ENCODE data around the gene WNT5B.

WNT5B gene

GRCh38 chr12:1616233-1617066, 12.6 kb upstream of the WNT5B start:
- no peak for DNase-seq (ENCODE audit: low read depth in 2 of 2)
- no peak overlapping the region for H3K4me3 ChIP-seq (replicated peaks in 1 of 2; ENCODE audit: low read depth in 2 of 2, low read length in 2 of 2)
- TF ChIP-seq, protein P1, sequence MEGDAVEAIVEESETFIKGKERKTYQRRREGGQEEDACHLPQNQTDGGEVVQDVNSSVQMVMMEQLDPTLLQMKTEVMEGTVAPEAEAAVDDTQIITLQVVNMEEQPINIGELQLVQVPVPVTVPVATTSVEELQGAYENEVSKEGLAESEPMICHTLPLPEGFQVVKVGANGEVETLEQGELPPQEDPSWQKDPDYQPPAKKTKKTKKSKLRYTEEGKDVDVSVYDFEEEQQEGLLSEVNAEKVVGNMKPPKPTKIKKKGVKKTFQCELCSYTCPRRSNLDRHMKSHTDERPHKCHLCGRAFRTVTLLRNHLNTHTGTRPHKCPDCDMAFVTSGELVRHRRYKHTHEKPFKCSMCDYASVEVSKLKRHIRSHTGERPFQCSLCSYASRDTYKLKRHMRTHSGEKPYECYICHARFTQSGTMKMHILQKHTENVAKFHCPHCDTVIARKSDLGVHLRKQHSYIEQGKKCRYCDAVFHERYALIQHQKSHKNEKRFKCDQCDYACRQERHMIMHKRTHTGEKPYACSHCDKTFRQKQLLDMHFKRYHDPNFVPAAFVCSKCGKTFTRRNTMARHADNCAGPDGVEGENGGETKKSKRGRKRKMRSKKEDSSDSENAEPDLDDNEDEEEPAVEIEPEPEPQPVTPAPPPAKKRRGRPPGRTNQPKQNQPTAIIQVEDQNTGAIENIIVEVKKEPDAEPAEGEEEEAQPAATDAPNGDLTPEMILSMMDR (IDR thresholded peaks at IDR 0.05; ENCODE audit: low read depth, low read length), result no peak

DNA sequence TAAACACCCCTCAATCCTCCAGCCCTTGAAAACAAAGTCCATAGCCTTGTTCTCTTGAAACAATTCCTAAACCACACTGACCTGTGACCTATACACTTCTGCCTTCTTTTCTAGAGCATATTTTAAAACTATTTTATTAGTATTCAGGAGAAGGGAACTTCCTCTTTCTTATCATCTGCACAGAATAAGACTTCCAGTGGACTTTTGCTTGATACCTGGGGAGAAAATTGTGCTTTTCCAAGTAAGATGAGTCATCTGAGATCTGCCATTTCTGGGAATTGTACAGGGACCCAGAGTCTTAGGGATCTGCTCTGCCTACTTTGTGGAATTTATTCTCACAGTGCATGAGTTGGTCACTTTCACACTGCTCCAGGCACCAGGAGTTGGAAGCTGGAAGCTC, 10.5 kb upstream of the WNT5B start:
- peak in 1 of 2 donors; percentile 22 for DNase-seq (ENCODE audit: low read depth in 2 of 2)
- no peak overlapping the region for H3K4me3 ChIP-seq (replicated peaks in 1 of 2; ENCODE audit: low read depth in 2 of 2, low read length in 2 of 2)
- TF ChIP-seq, protein P1 (IDR thresholded peaks at IDR 0.05; ENCODE audit: low read depth, low read length), result no peak

DNA sequence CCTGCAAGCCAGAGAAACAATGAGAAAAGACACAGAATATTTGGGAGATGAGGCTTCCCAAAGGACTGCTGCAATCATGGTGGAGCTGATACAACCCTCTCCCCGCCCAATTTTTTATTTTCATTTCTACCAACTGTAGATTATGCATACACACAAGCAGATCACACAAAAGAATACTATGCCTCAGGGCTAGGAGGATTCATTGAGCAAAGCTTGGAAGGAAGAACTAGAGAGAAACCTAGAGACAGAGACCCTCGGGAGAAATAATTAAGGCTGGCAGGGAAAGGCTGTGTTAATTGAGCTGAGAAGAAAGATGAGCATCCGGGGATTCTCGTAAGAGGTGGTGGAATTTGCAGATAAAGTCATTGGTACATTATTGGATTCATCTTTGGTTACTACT, 9.9 kb upstream of the WNT5B start:
- TF ChIP-seq, protein P1 (IDR thresholded peaks at IDR 0.05; ENCODE audit: low read depth, low read length), result no peak
- no peak for DNase-seq (ENCODE audit: low read depth in 2 of 2)
- H3K4me3 ChIP-seq (replicated peaks in 1 of 2; ENCODE audit: low read depth in 2 of 2, low read length in 2 of 2), result no peak overlapping the region

DNA sequence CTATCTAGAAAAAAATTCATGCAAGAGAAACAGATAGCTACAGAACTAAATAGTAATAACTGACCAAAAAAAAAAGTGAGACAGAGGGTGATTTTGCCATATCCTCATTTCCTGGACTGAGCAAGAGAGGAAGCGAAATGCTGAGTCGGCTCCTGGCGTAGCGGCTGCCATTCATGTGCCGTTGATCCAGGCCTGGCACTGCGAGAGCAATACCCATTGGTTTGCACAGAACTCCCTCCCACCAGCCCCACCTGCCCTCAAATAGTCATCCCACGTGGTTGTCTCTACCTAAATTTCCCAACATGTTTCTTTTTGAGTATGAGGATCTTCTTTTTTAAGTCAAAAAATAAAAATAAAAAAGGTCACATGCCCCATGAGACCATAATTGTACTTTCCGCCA, 9.4 kb upstream of the WNT5B start:
- no peak overlapping the region for H3K4me3 ChIP-seq (replicated peaks in 1 of 2; ENCODE audit: low read depth in 2 of 2, low read length in 2 of 2)
- no peak for DNase-seq (ENCODE audit: low read depth in 2 of 2)
- TF ChIP-seq, protein P1 (IDR thresholded peaks at IDR 0.05; ENCODE audit: low read depth, low read length), result no peak

DNA sequence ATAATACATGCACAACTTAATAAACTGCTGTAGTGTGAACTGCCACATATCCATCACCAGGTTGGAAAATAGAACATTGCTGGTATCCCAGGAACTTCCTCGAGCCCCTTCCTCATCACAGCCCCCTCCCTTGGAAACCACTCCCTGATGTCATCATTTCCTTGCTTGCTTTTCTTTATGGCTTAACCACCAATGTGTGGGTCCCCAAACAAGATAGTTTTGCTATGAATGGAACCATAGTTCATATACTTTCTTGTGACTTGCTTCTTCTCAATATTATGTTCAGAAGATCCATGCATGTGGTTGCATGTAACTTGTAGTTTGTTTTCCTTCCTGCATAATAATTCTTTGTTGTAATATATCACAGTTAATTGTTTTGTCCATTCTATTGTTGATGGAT, 8.9 kb upstream of the WNT5B start:
- H3K4me3 ChIP-seq (replicated peaks in 1 of 2; ENCODE audit: low read depth in 2 of 2, low read length in 2 of 2), result no peak overlapping the region
- TF ChIP-seq, protein P1 (IDR thresholded peaks at IDR 0.05; ENCODE audit: low read depth, low read length), result no peak
- DNase-seq (ENCODE audit: low read depth in 2 of 2), result no peak

DNA sequence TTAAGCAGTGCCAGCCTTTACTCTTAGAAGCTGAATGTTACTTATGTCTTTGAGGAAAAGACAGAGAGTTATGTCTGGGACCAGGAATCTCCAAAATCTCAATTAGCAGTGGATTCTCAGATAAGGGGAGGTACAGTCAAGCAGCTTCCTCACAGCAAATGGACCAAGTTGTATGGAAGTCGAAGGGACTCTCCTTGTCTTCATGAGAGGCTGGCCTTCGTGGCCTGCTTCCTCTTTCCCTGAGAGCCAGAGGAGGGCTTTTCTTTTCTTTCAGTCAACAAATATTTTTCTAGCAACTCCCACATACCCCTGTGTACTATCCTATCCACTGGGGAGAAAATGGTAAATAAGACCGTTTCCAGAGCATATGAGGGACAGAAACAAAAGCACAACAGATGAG, 6.6 kb upstream of the WNT5B start:
- TF ChIP-seq, protein P1 (IDR thresholded peaks at IDR 0.05; ENCODE audit: low read depth, low read length), result no peak
- DNase-seq (ENCODE audit: low read depth in 2 of 2), result no peak

More for the DNA sequence above, 6.6 kb upstream of the WNT5B start:
- no peak overlapping the region for H3K4me3 ChIP-seq (replicated peaks in 1 of 2; ENCODE audit: low read depth in 2 of 2, low read length in 2 of 2)
